ENCODE results near the gene LCN1. TPM values are rescaled to one million over a fixed set of nuclear protein-coding genes. Genes with fewer than 3 reads are reported as not detected.

LCN1 gene
- total RNA-seq, 4 donors from 2014 or later, result not detected

DNA sequence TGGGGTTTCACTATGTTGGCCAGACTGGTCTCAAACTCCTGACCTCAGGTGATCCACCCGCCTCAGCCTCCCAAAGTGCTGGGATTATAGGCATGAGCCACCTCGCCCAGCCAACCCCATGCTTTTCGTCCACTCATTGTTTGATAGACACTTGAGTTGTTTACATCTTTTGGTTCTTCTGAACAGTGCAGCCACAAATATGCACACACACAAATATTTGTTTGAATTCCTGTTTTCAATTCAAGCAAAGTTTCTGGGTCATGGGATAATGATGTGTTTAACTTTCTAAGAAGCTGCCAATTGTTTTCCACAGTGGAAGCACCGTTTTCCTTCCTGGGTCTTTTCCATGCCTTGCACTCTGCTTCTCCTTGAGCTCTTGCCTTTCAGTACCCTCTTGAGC, 33.5 kb downstream of the LCN1 start:
- 58 to 77% methylated on average over 4 of the region's 4 CpGs for WGBS, 2 donors
- Histone ChIP-seq H3K9me3 (no peaks in the 10 kb centered on the region), H3K27me3 (peaks cover 0 to 19% (median 0%) of the 10 kb centered on the region in 4 donors), H3K36me3 (no peaks in the 10 kb centered on the region), H3K4me3 (no peak overlapping the region), H3K27ac (no peak overlapping the region), H3K4me1 (no peaks in the 10 kb centered on the region)
- TF ChIP-seq CTCF (IDR thresholded peaks at IDR 0.05), result no peak
- no peak for TF ChIP-seq POLR2A (IDR thresholded peaks at IDR 0.05)
- intact Hi-C loops (cut with DNase I), result no loop called here
- no peak for DNase-seq

DNA sequence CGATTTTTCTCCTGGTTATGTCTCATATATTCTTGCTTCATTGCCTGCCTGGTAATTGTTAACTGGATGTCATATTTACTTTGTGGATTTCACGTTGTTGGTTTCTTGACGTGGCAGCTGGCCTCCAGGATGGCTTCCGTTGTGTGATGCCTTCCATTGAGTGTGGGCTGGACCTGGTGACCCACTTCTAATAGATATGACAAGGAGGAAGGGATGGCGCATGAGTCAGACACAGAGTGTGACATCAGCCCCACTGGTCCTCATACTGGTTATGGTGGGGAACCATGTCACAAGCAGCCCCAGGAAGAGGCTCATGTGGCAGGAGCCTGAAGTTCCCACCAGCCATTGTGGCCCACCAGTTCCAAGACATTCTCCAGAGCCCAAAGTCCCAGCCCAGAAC, 34.0 kb downstream of the LCN1 start:
- Histone ChIP-seq H3K27me3 (peaks cover 0 to 16% (median 0%) of the 10 kb centered on the region in 4 donors), H3K9me3 (no peaks in the 10 kb centered on the region), H3K36me3 (no peaks in the 10 kb centered on the region), H3K27ac (no peak overlapping the region), H3K4me3 (no peak overlapping the region), H3K4me1 (no peaks in the 10 kb centered on the region)
- TF ChIP-seq CTCF (IDR thresholded peaks at IDR 0.05) (no peak), POLR2A (IDR thresholded peaks at IDR 0.05) (no peak)
- DNase-seq, result no peak
- 77% methylated on average over 4 to 5 of the region's 5 CpGs for WGBS, 2 donors
- intact Hi-C loops (cut with DNase I), result no loop called here

DNA sequence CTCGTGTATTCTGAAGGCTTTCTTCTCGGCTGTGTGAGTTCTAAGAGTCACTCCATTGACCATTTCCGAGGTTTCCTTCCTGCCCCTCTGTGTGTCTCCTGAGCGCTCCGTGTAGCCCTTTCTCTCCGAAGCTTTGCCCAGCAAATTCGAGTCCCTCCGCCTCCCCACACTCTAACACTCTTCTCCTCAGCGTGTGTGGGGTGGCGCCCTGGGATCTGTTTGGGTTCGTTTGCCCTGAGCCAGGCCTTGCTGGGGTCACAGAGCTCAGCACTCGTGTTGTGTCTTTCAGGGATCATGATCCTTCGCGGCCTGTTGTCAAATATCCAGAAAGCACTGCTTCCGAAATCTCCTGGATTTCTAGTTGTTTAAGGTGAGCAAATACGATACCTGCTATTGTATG, 34.7 kb downstream of the LCN1 start:
- TF ChIP-seq CTCF (IDR thresholded peaks at IDR 0.05) (no peak), POLR2A (IDR thresholded peaks at IDR 0.05) (no peak)
- Histone ChIP-seq H3K27ac (no peak overlapping the region), H3K9me3 (no peaks in the 10 kb centered on the region), H3K4me3 (no peak overlapping the region), H3K4me1 (no peaks in the 10 kb centered on the region), H3K36me3 (no peaks in the 10 kb centered on the region), H3K27me3 (peaks cover 0 to 14% (median 0%) of the 10 kb centered on the region in 4 donors)
- intact Hi-C loops (cut with DNase I), result no loop called here
- WGBS, 2 donors, result 71 to 76% methylated on average over 11 to 15 of the region's 16 CpGs
- DNase-seq, result no peak

- Histone ChIP-seq H3K36me3 (no peaks in the 10 kb centered on the region), H3K4me1 (no peaks in the 10 kb centered on the region), H3K27ac (no peak overlapping the region), H3K4me3 (no peak overlapping the region), H3K9me3 (peaks cover 0 to 7% (median 0%) of the 10 kb centered on the region in 3 donors), H3K27me3 (peaks cover 0 to 42% (median 0%) of the 10 kb centered on the region in 4 donors)
- TF ChIP-seq POLR2A (IDR thresholded peaks at IDR 0.05) (no peak), CTCF (IDR thresholded peaks at IDR 0.05) (no peak)
- no peak for DNase-seq
- intact Hi-C loops (cut with DNase I), result no loop called here
- WGBS, 2 donors, result 45 to 69% methylated on average over 9 to 10 of the region's 11 CpGs
These were observed 38.4 kb downstream of the LCN1 start for GRCh38 chr9:135559606-135560005.

DNA sequence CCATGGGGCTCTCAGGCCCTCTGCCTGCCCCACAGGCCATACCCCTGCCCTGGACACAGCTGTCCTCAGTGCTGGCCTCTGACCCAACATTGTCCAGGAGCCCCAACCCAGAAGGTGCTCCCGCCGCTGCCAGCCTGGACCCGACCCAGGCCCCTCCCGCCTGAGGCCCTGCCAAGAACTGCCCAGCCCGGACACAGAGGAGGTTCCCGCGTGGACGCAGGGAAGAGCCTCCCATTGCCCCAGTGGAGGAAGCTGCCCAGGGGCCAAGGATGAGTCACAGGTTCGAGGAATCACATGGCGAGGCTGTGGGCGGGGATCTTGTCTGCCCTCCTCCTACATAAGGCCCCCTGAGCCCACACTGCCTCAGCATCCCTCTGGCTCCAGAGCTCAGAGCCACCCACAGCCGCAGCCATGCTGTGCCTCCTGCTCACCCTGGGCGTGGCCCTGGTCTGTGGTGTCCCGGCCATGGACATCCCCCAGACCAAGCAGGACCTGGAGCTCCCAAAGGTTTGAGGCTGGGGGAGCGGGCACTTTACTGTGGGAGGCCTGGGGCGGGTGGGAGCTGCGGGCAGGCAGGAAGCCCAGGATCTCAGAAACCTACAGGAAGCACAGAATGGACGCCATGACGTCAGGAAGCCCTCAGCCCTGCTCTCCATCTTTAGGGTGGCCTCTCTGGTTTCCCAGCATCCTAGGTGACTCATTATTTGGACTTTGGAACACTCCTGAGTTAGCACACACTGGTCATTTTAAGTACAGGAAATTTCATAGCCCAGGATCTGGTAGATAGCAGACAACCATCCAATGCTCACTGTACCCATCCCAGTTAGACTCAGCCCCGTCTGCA, 40.4 kb downstream of the LCN1 start, which contains the start of gene PAEP:
PAEP (plus strand) TSS at position 366 of the 844 bp plus-strand sequence.
- H3K36me3 ChIP-seq, result no peaks in the 10 kb centered on the region
- no peaks in the 10 kb centered on the region for H3K4me1 ChIP-seq
- H3K9me3 ChIP-seq, result peaks cover 0 to 7% (median 0%) of the 10 kb centered on the region in 3 donors
- intact Hi-C loops (cut with DNase I), result no loop called here
- H3K27ac ChIP-seq, result no peak within 1 kb of the TSS
- TF ChIP-seq POLR2A (IDR thresholded peaks at IDR 0.05) (no peak), CTCF (IDR thresholded peaks at IDR 0.05) (no peak)
- H3K27me3 ChIP-seq, result peaks cover 0 to 62% (median 0%) of the 10 kb centered on the region in 4 donors
- H3K4me3 ChIP-seq, result no peak within 1 kb of the TSS
- DNase-seq, result no peak
- WGBS, 2 donors, result 100% methylated on average over 3 of the region's 20 CpGs; no CpG with 5 or more reads in 1 of the 2 donors

Measured in esophagus squamous epithelium (tissue), 5 donors.